WTC11 (cell line): Measurements from ENCODE around the gene FAM241A. TPM values are rescaled to one million over a fixed set of nuclear protein-coding genes. Genes with fewer than 3 reads are reported as not detected.

ENCODE experiments used
- ATAC-seq: fragments of 200-7000 bp; cut with Tn5 transposase; 2 replicates; pipeline ENCODE4 v1.10.0; 2021; ENCODE audit warnings: mild to moderate bottlenecking, moderate library complexity
- CTCF ChIA-PET: fragments of 300-600 bp; sonication (Branson Sonifier 250); formaldehyde crosslinking; loops from one replicate; lab custom pipeline; 2021; ENCODE audit warnings: antibody characterized with exemption; lab: Charles Lee
- POLR2A ChIA-PET: fragments of 350-600 bp; sonication (Branson Sonifier 250); formaldehyde crosslinking; loops from one replicate; lab custom pipeline; 2021; ENCODE audit warnings: antibody characterized with exemption; lab: Charles Lee
- DNase-seq: peaks from one replicate; pipeline ENCODE4 v3.0.0; 2021; ENCODE audit warnings: low spot score
- H3K27ac Mint-ChIP-seq: 2 replicates; pipeline ENCODE4 v1.8.0; 2021; ENCODE audit warnings: mixed read lengths
- H3K27me3 Mint-ChIP-seq: 2 replicates; pipeline ENCODE4 v1.8.0; 2021; ENCODE audit warnings: low read depth, mild to moderate bottlenecking, moderate library complexity, mixed read lengths
- H3K36me3 Mint-ChIP-seq: 2 replicates; pipeline ENCODE4 v1.8.0; 2021; ENCODE audit warnings: mixed read lengths
- H3K4me1 Mint-ChIP-seq: 2 replicates; pipeline ENCODE4 v1.8.0; 2022; ENCODE audit warnings: mixed read lengths
- H3K4me3 Mint-ChIP-seq: 2 replicates; pipeline ENCODE4 v1.8.0; 2021; ENCODE audit warnings: mild to moderate bottlenecking, moderate library complexity, mixed read lengths
- H3K9me3 Mint-ChIP-seq: 2 replicates; pipeline ENCODE4 v1.8.0; 2021; ENCODE audit warnings: mixed read lengths
- EMX1 ChIP-seq: fragments of 250-450 bp; sonication (Bioruptor Pico); IDR thresholded peaks from 2 replicates; pipeline ENCODE4 v1.8.0; 2021; ENCODE audit warnings: mild to moderate bottlenecking
- FOXJ3 ChIP-seq: sonication (generic); formaldehyde crosslinking; IDR thresholded peaks from 2 replicates; pipeline ENCODE4 v1.9.0; 2021; ENCODE audit warnings: missing genetic modification reagents, mild to moderate bottlenecking, borderline replicate concordance
- FOXK1 ChIP-seq: sonication (generic); formaldehyde crosslinking; IDR thresholded peaks from 2 replicates; pipeline ENCODE4 v1.8.0; 2022; ENCODE audit warnings: mild to moderate bottlenecking, moderate library complexity, missing genetic modification reagents
- MYBL2 ChIP-seq: sonication (generic); formaldehyde crosslinking; IDR thresholded peaks from 2 replicates; pipeline ENCODE4 v1.8.1; 2023; ENCODE audit warnings: mild to moderate bottlenecking, moderate library complexity, missing genetic modification reagents
- RORB ChIP-seq: fragments of 250-450 bp; sonication (Bioruptor Pico); IDR thresholded peaks from 2 replicates; pipeline ENCODE4 v1.9.0; 2021; ENCODE audit warnings: mild to moderate bottlenecking
- SMAD3 ChIP-seq: sonication (generic); formaldehyde crosslinking; IDR thresholded peaks from 2 replicates; pipeline ENCODE4 v1.8.0; 2022; ENCODE audit warnings: missing genetic modification reagents, mild to moderate bottlenecking, borderline replicate concordance
- SMAD4 ChIP-seq: sonication (generic); formaldehyde crosslinking; IDR thresholded peaks from 2 replicates; pipeline ENCODE4 v1.8.0; 2022; ENCODE audit warnings: mild to moderate bottlenecking, missing genetic modification reagents
- TP53 ChIP-seq: sonication (generic); formaldehyde crosslinking; IDR thresholded peaks from 2 replicates; pipeline ENCODE4 v1.8.1; 2023; ENCODE audit warnings: mild to moderate bottlenecking, missing genetic modification reagents
- ZNF219 ChIP-seq: sonication (generic); formaldehyde crosslinking; IDR thresholded peaks from 2 replicates; pipeline ENCODE4 v1.8.0; 2023; ENCODE audit warnings: missing genetic modification reagents, mild to moderate bottlenecking, borderline replicate concordance
- ZNF232 ChIP-seq: sonication (generic); formaldehyde crosslinking; IDR thresholded peaks from 2 replicates; pipeline ENCODE4 v1.8.0; 2022; ENCODE audit warnings: mild to moderate bottlenecking, missing genetic modification reagents
- ZNF263 ChIP-seq: sonication (generic); formaldehyde crosslinking; IDR thresholded peaks from 2 replicates; pipeline ENCODE4 v1.8.1; 2022; ENCODE audit warnings: low read depth, mild to moderate bottlenecking, moderate library complexity, missing genetic modification reagents
- ZNF423 ChIP-seq: fragments of 250-450 bp; sonication (Bioruptor Pico); IDR thresholded peaks from 2 replicates; pipeline ENCODE4 v2.1.2; 2022; ENCODE audit warnings: mild to moderate bottlenecking, moderate library complexity
- ZNF671 ChIP-seq: fragments of 250-450 bp; sonication (Bioruptor Pico); IDR thresholded peaks from 2 replicates; pipeline ENCODE4 v1.8.0; 2021; ENCODE audit warnings: mild to moderate bottlenecking
- total RNA-seq: library from RNA; stranded (reverse); gene quantifications from 3 replicates; pipeline ENCODE4 v1.2.3, GENCODE V29; 2021
- TF ChIP-seq, protein P1 (sequence below): sonication (generic); formaldehyde crosslinking; IDR thresholded peaks from 2 replicates; pipeline ENCODE4 v1.8.1; 2023; ENCODE audit warnings: mild to moderate bottlenecking, missing genetic modification reagents
- TF ChIP-seq, protein P2 (sequence below): sonication (generic); formaldehyde crosslinking; IDR thresholded peaks from 2 replicates; pipeline ENCODE4 v1.8.1; 2023; ENCODE audit warnings: mild to moderate bottlenecking, moderate library complexity, missing genetic modification reagents
- TF ChIP-seq, protein P3 (sequence below): sonication (generic); formaldehyde crosslinking; IDR thresholded peaks from 2 replicates; pipeline ENCODE4 v1.8.0; 2022; ENCODE audit warnings: mild to moderate bottlenecking, missing genetic modification reagents
- TF ChIP-seq, protein P4 (sequence below): sonication (generic); formaldehyde crosslinking; IDR thresholded peaks from 2 replicates; pipeline ENCODE4 v1.8.0; 2023; ENCODE audit warnings: mild to moderate bottlenecking, missing genetic modification reagents
- TF ChIP-seq, protein P5 (sequence below): sonication (generic); formaldehyde crosslinking; IDR thresholded peaks from 2 replicates; pipeline ENCODE4 v1.8.0; 2022; ENCODE audit warnings: mild to moderate bottlenecking, missing genetic modification reagents
- TF ChIP-seq, protein P6 (sequence below): sonication (generic); formaldehyde crosslinking; IDR thresholded peaks from 2 replicates; pipeline ENCODE4 v1.8.1; 2022; ENCODE audit warnings: low read depth, mild to moderate bottlenecking, moderate library complexity, missing genetic modification reagents, borderline replicate concordance

Gene FAM241A
- total RNA-seq, 1 experiment from 2014 or later: 0.22 TPM

DNA sequence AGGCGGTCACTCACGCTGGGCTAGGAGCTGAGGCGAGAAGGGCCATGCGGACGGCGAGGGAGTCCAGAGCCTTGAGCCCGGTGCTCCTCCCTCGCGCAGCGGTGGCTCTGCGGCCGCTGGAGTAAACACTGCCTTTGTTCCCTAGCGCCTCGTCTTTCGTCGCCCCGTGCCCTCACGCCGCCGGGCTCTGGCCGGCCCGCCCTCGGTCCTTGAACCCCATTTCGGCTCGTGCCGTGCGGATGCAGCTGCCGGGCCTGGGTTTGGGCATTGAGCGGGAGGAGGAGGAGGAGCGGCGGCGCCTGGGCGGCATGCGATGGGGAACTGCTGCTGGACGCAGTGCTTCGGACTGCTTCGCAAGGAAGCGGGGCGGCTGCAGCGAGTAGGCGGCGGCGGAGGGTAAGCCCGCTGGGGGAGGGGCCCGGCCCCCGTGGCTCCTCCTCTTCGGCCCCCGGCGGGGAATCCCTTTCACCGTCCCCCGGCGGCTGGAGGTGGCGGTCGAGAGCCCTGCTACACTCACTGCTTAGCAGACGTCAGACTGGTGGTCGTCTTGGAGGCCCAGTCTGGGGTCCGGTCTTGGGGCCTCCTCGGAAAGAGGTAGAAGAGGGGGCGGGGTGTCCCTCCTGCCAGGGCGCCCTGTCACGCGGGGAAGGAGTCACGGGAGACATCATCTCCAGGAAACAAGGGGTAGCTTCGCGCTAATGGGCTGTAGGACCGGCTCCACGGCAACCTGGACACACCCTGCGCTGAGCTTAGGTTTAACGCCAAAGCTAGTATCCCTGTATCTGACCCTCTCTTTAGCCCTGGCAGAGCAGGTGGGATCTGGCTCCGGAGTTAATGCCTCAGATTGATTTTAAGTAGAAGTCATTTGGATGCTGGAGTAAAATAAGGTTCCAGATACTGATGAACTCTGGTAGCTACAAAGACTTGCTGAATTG is 86.8 kb downstream of the FAM241A start, which contains the start of gene AP1AR (continued):
- peak; percentile 94; the same call in 1 of the 2 replicates for TF ChIP-seq TP53 (CRISPR knock-in tag)
- TF ChIP-seq, protein P1, sequence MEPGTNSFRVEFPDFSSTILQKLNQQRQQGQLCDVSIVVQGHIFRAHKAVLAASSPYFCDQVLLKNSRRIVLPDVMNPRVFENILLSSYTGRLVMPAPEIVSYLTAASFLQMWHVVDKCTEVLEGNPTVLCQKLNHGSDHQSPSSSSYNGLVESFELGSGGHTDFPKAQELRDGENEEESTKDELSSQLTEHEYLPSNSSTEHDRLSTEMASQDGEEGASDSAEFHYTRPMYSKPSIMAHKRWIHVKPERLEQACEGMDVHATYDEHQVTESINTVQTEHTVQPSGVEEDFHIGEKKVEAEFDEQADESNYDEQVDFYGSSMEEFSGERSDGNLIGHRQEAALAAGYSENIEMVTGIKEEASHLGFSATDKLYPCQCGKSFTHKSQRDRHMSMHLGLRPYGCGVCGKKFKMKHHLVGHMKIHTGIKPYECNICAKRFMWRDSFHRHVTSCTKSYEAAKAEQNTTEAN (CRISPR knock-in tag): peak; percentile 39; the same call in 1 of the 2 replicates
- peak; percentile 61; the same call in 1 of the 2 replicates for TF ChIP-seq ZNF263
- peak; percentile 59; the same call in 1 of the 2 replicates for TF ChIP-seq SMAD3 (CRISPR knock-in tag)
- TF ChIP-seq ZNF232 (CRISPR knock-in tag): peak; percentile 55
- TF ChIP-seq, protein P2, sequence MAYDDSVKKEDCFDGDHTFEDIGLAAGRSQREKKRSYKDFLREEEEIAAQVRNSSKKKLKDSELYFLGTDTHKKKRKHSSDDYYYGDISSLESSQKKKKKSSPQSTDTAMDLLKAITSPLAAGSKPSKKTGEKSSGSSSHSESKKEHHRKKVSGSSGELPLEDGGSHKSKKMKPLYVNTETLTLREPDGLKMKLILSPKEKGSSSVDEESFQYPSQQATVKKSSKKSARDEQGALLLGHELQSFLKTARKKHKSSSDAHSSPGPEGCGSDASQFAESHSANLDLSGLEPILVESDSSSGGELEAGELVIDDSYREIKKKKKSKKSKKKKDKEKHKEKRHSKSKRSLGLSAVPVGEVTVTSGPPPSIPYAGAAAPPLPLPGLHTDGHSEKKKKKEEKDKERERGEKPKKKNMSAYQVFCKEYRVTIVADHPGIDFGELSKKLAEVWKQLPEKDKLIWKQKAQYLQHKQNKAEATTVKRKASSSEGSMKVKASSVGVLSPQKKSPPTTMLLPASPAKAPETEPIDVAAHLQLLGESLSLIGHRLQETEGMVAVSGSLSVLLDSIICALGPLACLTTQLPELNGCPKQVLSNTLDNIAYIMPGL (CRISPR knock-in tag): peak; percentile 93; the same call in 1 of the 2 replicates
- no peak for TF ChIP-seq ZNF423 (CRISPR knock-in tag)
- TF ChIP-seq, protein P3, sequence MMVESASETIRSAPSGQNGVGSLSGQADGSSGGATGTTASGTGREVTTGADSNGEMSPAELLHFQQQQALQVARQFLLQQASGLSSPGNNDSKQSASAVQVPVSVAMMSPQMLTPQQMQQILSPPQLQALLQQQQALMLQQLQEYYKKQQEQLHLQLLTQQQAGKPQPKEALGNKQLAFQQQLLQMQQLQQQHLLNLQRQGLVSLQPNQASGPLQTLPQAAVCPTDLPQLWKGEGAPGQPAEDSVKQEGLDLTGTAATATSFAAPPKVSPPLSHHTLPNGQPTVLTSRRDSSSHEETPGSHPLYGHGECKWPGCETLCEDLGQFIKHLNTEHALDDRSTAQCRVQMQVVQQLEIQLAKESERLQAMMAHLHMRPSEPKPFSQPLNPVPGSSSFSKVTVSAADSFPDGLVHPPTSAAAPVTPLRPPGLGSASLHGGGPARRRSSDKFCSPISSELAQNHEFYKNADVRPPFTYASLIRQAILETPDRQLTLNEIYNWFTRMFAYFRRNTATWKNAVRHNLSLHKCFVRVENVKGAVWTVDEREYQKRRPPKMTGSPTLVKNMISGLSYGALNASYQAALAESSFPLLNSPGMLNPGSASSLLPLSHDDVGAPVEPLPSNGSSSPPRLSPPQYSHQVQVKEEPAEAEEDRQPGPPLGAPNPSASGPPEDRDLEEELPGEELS: peak; percentile 42; the same call in 1 of the 2 replicates

DNA sequence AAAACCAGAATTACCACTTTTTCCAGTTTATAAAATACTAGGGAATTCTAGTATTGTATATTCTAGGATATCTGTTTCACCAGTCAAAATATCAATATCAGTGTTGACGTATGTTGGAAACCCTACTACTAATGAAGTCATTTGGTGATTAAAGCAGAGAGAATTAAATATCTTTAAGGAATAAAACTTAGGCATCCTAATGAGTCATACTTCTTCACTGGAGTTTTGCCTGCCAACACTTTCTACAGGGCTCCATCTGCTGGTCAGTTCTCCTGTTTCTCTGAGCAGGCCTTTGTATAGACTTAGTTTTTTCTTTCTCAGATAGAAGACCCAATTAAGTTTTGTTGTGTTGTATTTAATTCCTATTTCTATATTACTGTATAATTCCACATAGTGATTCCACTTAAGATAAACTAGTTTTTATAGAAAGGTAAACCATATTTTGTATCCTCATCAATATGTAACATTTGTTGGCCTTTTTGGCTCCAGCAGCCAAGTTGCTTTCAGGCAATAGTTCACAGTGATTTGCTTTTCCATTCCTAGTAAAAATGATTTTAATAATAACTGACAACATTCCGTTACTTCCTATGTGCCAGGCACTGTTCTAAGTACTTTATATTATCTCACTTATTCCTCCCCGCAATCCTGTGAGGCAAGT is 89.8 kb downstream of the FAM241A start:
- H3K36me3 Mint-ChIP-seq: no peaks in the 10 kb centered on the region
- ChIA-PET POLR2A (no interaction called here), CTCF (interaction anchor here (1.2 to 5.7 kb wide), 2 partner anchors 51 to 136 kb away, joined by 3 to 52 read pairs; partner anchors contain the start of gene TIFA)
- no peaks in the 10 kb centered on the region for H3K27me3 Mint-ChIP-seq
- peak; percentile 35 for DNase-seq
- TF ChIP-seq, protein P4, sequence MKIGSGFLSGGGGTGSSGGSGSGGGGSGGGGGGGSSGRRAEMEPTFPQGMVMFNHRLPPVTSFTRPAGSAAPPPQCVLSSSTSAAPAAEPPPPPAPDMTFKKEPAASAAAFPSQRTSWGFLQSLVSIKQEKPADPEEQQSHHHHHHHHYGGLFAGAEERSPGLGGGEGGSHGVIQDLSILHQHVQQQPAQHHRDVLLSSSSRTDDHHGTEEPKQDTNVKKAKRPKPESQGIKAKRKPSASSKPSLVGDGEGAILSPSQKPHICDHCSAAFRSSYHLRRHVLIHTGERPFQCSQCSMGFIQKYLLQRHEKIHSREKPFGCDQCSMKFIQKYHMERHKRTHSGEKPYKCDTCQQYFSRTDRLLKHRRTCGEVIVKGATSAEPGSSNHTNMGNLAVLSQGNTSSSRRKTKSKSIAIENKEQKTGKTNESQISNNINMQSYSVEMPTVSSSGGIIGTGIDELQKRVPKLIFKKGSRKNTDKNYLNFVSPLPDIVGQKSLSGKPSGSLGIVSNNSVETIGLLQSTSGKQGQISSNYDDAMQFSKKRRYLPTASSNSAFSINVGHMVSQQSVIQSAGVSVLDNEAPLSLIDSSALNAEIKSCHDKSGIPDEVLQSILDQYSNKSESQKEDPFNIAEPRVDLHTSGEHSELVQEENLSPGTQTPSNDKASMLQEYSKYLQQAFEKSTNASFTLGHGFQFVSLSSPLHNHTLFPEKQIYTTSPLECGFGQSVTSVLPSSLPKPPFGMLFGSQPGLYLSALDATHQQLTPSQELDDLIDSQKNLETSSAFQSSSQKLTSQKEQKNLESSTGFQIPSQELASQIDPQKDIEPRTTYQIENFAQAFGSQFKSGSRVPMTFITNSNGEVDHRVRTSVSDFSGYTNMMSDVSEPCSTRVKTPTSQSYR (CRISPR knock-in tag): no peak
- TF ChIP-seq FOXK1 (no peak), ZNF423 (CRISPR knock-in tag) (no peak), EMX1 (CRISPR knock-in tag) (no peak), ZNF219 (CRISPR knock-in tag) (no peak), SMAD3 (CRISPR knock-in tag) (no peak), ZNF671 (CRISPR knock-in tag) (no peak), SMAD4 (CRISPR knock-in tag) (no peak), RORB (CRISPR knock-in tag) (no peak), FOXJ3 (CRISPR knock-in tag) (no peak), MYBL2 (CRISPR knock-in tag) (no peak)
- TF ChIP-seq, protein P5, sequence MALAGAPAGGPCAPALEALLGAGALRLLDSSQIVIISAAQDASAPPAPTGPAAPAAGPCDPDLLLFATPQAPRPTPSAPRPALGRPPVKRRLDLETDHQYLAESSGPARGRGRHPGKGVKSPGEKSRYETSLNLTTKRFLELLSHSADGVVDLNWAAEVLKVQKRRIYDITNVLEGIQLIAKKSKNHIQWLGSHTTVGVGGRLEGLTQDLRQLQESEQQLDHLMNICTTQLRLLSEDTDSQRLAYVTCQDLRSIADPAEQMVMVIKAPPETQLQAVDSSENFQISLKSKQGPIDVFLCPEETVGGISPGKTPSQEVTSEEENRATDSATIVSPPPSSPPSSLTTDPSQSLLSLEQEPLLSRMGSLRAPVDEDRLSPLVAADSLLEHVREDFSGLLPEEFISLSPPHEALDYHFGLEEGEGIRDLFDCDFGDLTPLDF: no peak
- TF ChIP-seq, protein P6, sequence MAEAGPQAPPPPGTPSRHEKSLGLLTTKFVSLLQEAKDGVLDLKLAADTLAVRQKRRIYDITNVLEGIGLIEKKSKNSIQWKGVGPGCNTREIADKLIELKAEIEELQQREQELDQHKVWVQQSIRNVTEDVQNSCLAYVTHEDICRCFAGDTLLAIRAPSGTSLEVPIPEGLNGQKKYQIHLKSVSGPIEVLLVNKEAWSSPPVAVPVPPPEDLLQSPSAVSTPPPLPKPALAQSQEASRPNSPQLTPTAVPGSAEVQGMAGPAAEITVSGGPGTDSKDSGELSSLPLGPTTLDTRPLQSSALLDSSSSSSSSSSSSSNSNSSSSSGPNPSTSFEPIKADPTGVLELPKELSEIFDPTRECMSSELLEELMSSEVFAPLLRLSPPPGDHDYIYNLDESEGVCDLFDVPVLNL: no peak
- TF ChIP-seq, all 79 proteins: peak for 0
- no peak for ATAC-seq
- H3K4me3 Mint-ChIP-seq: no peak overlapping the region
- H3K27ac Mint-ChIP-seq: no peak overlapping the region
- H3K4me1 Mint-ChIP-seq: peaks cover 47% of the 10 kb centered on the region
- no peaks in the 10 kb centered on the region for H3K9me3 Mint-ChIP-seq
